Ishikawa (cell line): ENCODE data around the gene MDH1B.

Experiments
- CEBPB ChIP-seq: IDR thresholded peaks from 2 replicates; pipeline ENCODE4 v1.6.1; 2012
- CREB1 ChIP-seq: IDR thresholded peaks from 2 replicates; pipeline ENCODE4 v1.6.1; 2012; ENCODE audit warnings: low read depth
- EGR1 ChIP-seq: IDR thresholded peaks from 2 replicates; pipeline ENCODE4 v1.6.1; 2012
- EP300 ChIP-seq: IDR thresholded peaks from 2 replicates; pipeline ENCODE4 v1.6.1; 2012; ENCODE audit warnings: borderline replicate concordance
- FOXM1 ChIP-seq: IDR thresholded peaks from 2 replicates; pipeline ENCODE4 v1.6.1; 2012; ENCODE audit warnings: low read depth, borderline replicate concordance
- NFIC ChIP-seq: IDR thresholded peaks from 2 replicates; pipeline ENCODE4 v1.6.1; 2012
- RAD21 ChIP-seq: IDR thresholded peaks from 2 replicates; pipeline ENCODE4 v1.6.1; 2012; ENCODE audit warnings: low read depth
- REST ChIP-seq: IDR thresholded peaks from 2 replicates; pipeline ENCODE4 v1.6.1; 2012; ENCODE audit warnings: low read depth, mild to moderate bottlenecking
- TAF1 ChIP-seq: IDR thresholded peaks from 2 replicates; pipeline ENCODE4 v1.6.1; 2012; ENCODE audit warnings: low read depth, mild to moderate bottlenecking
- TCF12 ChIP-seq: IDR thresholded peaks from 2 replicates; pipeline ENCODE4 v1.6.1; 2012; ENCODE audit warnings: low read depth
- TEAD4 ChIP-seq: IDR thresholded peaks from 2 replicates; pipeline ENCODE4 v1.6.1; 2012
- YY1 ChIP-seq: IDR thresholded peaks from 2 replicates; pipeline ENCODE4 v1.6.1; 2012; ENCODE audit warnings: low read depth
- ZBTB7A ChIP-seq: IDR thresholded peaks from 2 replicates; pipeline ENCODE4 v1.6.1; 2012; ENCODE audit warnings: low read depth
- TF ChIP-seq, protein P1 (sequence below): IDR thresholded peaks from 2 replicates; pipeline ENCODE4 v1.6.1; 2012
- TF ChIP-seq, protein P2 (sequence below): IDR thresholded peaks from 2 replicates; pipeline ENCODE4 v1.6.1; 2012

The MDH1B gene

DNA sequence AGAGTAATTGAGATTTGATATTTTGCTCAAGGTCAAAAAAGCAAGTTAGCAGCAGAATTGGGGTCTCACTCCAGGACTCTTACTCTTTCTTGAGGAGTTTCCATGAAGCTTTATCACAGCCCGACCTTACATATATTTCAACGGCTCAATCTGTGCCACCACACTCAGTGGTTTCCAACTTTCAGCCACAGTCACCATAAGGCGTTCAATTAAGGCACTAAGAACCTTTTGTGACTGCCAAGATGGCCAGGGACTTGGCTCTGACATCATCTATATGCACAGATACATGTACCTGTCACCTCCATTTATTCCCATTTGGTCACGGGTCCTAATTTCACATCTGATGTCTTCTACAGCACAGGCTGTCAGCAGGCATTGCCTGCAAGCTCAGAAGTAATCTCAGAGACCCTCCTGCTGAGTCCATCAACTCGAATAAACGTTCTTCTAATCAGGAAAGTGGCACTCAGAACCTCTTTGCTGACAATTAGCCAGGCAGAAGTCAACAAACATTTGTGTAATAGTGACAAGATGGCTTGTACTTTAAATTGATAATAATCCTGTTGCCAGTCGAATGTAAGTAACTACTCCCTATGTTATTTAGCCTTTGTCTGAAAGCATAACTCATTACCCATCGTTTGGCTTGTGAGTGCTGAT is 63.0 kb downstream of the MDH1B start:
- TF ChIP-seq, protein P1, sequence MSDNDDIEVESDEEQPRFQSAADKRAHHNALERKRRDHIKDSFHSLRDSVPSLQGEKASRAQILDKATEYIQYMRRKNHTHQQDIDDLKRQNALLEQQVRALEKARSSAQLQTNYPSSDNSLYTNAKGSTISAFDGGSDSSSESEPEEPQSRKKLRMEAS, result no peak
- TF ChIP-seq NFIC (no peak), TAF1 (no peak), EGR1 (no peak), CREB1 (no peak), YY1 (no peak), RAD21 (no peak), CEBPB (no peak)

DNA sequence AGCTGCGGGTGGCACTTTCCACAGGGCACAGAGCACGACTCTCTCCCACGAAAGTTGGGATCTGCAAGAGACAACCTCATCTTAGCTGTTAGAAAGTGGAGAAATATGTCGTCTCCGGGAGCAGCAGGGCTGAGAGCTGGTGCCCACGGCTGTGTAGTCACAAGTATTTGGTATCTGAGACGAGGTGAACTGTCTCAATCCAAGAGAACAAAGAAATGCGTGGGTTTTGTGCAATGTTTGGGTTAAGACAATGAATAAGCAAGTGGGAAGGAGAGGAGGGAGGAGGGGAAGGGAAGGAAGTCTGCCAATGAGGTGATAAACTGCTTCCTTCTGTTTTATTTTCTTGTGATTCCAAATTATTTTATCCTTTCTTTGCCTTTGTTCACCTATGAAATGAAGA is 65.0 kb downstream of the MDH1B start:
- TF ChIP-seq ZBTB7A (no peak), EP300 (no peak), FOXM1 (no peak), EGR1 (no peak), NFIC (no peak), TCF12 (no peak), RAD21 (no peak), YY1 (no peak), CEBPB (no peak), TAF1 (no peak), CREB1 (no peak), REST (no peak), TEAD4 (no peak)
- TF ChIP-seq, protein P2, sequence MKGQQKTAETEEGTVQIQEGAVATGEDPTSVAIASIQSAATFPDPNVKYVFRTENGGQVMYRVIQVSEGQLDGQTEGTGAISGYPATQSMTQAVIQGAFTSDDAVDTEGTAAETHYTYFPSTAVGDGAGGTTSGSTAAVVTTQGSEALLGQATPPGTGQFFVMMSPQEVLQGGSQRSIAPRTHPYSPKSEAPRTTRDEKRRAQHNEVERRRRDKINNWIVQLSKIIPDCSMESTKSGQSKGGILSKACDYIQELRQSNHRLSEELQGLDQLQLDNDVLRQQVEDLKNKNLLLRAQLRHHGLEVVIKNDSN, result no peak
- TF ChIP-seq, protein P1, result no peak

DNA sequence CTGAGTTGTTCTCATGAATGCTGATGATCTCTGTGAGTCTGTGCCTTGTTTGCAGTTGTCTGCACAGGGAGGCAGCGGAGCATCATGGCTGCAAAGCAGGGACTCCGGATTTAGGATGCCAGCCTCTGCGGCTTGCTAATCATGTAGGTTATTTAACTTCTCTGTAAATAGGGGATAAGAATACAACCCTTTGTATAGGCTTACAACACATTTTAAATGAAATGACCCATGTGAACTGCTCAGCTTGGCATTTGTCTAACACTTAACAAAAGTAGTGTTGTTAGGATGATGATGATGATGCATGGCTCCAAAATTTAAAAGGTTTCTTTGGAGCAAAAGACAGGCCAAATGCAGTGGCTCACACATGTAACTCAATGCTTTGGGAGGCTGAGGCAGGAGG is 66.3 kb downstream of the MDH1B start:
- TF ChIP-seq, protein P1, result no peak
- no peak for TF ChIP-seq EP300
- no peak for TF ChIP-seq TEAD4
- no peak for TF ChIP-seq ZBTB7A
- no peak for TF ChIP-seq REST
- no peak for TF ChIP-seq RAD21
- no peak for TF ChIP-seq TAF1
- TF ChIP-seq CEBPB, result no peak
- TF ChIP-seq EGR1, result no peak
- no peak for TF ChIP-seq FOXM1
- TF ChIP-seq, protein P2, result no peak
- TF ChIP-seq YY1, result no peak
- no peak for TF ChIP-seq CREB1
- TF ChIP-seq NFIC, result no peak

DNA sequence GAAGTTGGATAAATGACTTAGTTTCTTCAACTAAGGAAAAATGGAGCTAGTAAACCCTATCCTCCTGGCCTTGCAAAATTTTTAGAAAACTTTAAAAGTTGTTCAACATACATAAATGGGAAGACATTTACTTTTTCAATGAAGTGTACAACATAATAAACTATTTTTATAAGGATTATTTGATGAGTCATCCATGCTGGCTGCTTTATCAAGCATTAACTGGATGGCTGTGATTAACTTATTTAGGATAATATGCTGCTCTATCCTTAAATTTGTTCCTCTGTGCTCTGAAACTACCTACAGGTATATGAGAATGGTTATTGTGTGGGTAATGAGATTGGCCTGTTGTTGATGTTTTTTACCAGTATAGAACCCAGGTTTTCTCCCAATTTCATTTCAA is 68.2 kb downstream of the MDH1B start:
- TF ChIP-seq REST, result no peak
- TF ChIP-seq FOXM1, result no peak
- no peak for TF ChIP-seq YY1
- no peak for TF ChIP-seq CREB1
